Stimulated activated naive CD8-positive, alpha-beta T cell treated with anti-CD3 and anti-CD28 coated beads, Interleukin-15, Interleukin-2, amounts not matched to agents 100 ng/mL and 50 ng/mL, for 24 hours (primary cell): ENCODE data around the gene LRMDA.
"Not testable (repeated sequence)": the region's sequence is repeated elsewhere in the genome, so short reads cannot be mapped to it uniquely, and the experiment has no call there.

ENCODE experiments used
- H3K27ac Mint-ChIP-seq: one replicate; pipeline ENCODE4 v1.8.0; 2021; ENCODE audit warnings: mild to moderate bottlenecking, mixed read lengths
- H3K27me3 Mint-ChIP-seq: one replicate; pipeline ENCODE4 v1.8.0; 2021; ENCODE audit warnings: mixed read lengths
- H3K36me3 Mint-ChIP-seq: one replicate; pipeline ENCODE4 v1.8.0; 2021; ENCODE audit warnings: low read depth, mixed read lengths
- H3K4me1 Mint-ChIP-seq: one replicate; pipeline ENCODE4 v1.8.0; 2021; ENCODE audit warnings: low read depth, mixed read lengths
- H3K4me3 Mint-ChIP-seq: one replicate; pipeline ENCODE4 v1.8.0; 2021; ENCODE audit warnings: mild to moderate bottlenecking, mixed read lengths
- H3K9me3 Mint-ChIP-seq: one replicate; pipeline ENCODE4 v1.8.0; 2021; ENCODE audit warnings: mixed read lengths

LRMDA gene

GRCh38 chr10:75764974-75765788 is 333.8 kb downstream of the LRMDA start:
- H3K4me1 Mint-ChIP-seq = no peaks in the 10 kb centered on the region
- no peak overlapping the region for H3K27ac Mint-ChIP-seq
- H3K36me3 Mint-ChIP-seq = no peaks in the 10 kb centered on the region
- no peak overlapping the region for H3K4me3 Mint-ChIP-seq
- no peaks in the 10 kb centered on the region for H3K9me3 Mint-ChIP-seq
- no peaks in the 10 kb centered on the region for H3K27me3 Mint-ChIP-seq

- H3K36me3 Mint-ChIP-seq = no peaks in the 10 kb centered on the region
- H3K27me3 Mint-ChIP-seq = no peaks in the 10 kb centered on the region
- no peak overlapping the region for H3K27ac Mint-ChIP-seq
- H3K9me3 Mint-ChIP-seq = no peaks in the 10 kb centered on the region
- no peak overlapping the region for H3K4me3 Mint-ChIP-seq
- H3K4me1 Mint-ChIP-seq = no peaks in the 10 kb centered on the region
Observed at GRCh38 chr10:75765789-75766096, 334.3 kb downstream of the LRMDA start.

- H3K4me3 Mint-ChIP-seq = no peak overlapping the region
- no peak overlapping the region for H3K27ac Mint-ChIP-seq
- H3K36me3 Mint-ChIP-seq = no peaks in the 10 kb centered on the region
- peaks cover under 1% of the 10 kb centered on the region for H3K4me1 Mint-ChIP-seq
- H3K27me3 Mint-ChIP-seq = no peaks in the 10 kb centered on the region
- H3K9me3 Mint-ChIP-seq = no peaks in the 10 kb centered on the region
Observed at GRCh38 chr10:75766106-75766505, 334.7 kb downstream of the LRMDA start.

GRCh38 chr10:75766752-75767151 is 335.3 kb downstream of the LRMDA start:
- not testable (repeated sequence) for H3K4me1 Mint-ChIP-seq

GRCh38 chr10:75770626-75771081 is 339.2 kb downstream of the LRMDA start:
- Mint-ChIP-seq H3K27me3 (no peaks in the 10 kb centered on the region), H3K4me1 (peaks cover 25% of the 10 kb centered on the region), H3K9me3 (no peaks in the 10 kb centered on the region), H3K4me3 (no peak overlapping the region), H3K36me3 (no peaks in the 10 kb centered on the region), H3K27ac (no peak overlapping the region)

More at GRCh38 chr10:75766752-75767151, 335.3 kb downstream of the LRMDA start:
- H3K27ac Mint-ChIP-seq, H3K27me3 Mint-ChIP-seq, H3K36me3 Mint-ChIP-seq, H3K4me3 Mint-ChIP-seq, H3K9me3 Mint-ChIP-seq: not testable (repeated sequence)

- peaks cover 25% of the 10 kb centered on the region for H3K4me1 Mint-ChIP-seq
- H3K9me3 Mint-ChIP-seq = no peaks in the 10 kb centered on the region
- no peak overlapping the region for H3K27ac Mint-ChIP-seq
- H3K4me3 Mint-ChIP-seq = peak overlapping the region; percentile 15
- no peaks in the 10 kb centered on the region for H3K27me3 Mint-ChIP-seq
- no peaks in the 10 kb centered on the region for H3K36me3 Mint-ChIP-seq
Observed at GRCh38 chr10:75771606-75772005, 340.2 kb downstream of the LRMDA start.

- Mint-ChIP-seq H3K27me3 (no peaks in the 10 kb centered on the region), H3K27ac (no peak overlapping the region), H3K4me1 (peaks cover 25% of the 10 kb centered on the region), H3K9me3 (no peaks in the 10 kb centered on the region), H3K4me3 (peak overlapping the region; percentile 60), H3K36me3 (no peaks in the 10 kb centered on the region)
Observed at GRCh38 chr10:75772153-75772887, 340.9 kb downstream of the LRMDA start.

- H3K4me1 Mint-ChIP-seq = peaks cover 25% of the 10 kb centered on the region
- H3K27ac Mint-ChIP-seq = peak overlapping the region; percentile 13
- H3K4me3 Mint-ChIP-seq = peak overlapping the region; percentile 35
- no peaks in the 10 kb centered on the region for H3K36me3 Mint-ChIP-seq
- H3K27me3 Mint-ChIP-seq = no peaks in the 10 kb centered on the region
- H3K9me3 Mint-ChIP-seq = no peaks in the 10 kb centered on the region
Observed at GRCh38 chr10:75773231-75773780, 341.9 kb downstream of the LRMDA start.

GRCh38 chr10:75773813-75774782 is 342.7 kb downstream of the LRMDA start:
- Mint-ChIP-seq H3K9me3 (no peaks in the 10 kb centered on the region), H3K27ac (no peak overlapping the region), H3K36me3 (no peaks in the 10 kb centered on the region), H3K4me1 (peaks cover 25% of the 10 kb centered on the region), H3K27me3 (no peaks in the 10 kb centered on the region), H3K4me3 (no peak overlapping the region)

GRCh38 chr10:75774783-75775490 is 343.5 kb downstream of the LRMDA start:
- Mint-ChIP-seq H3K27ac (no peak overlapping the region), H3K4me1 (peaks cover 25% of the 10 kb centered on the region), H3K4me3 (no peak overlapping the region), H3K9me3 (no peaks in the 10 kb centered on the region), H3K36me3 (no peaks in the 10 kb centered on the region), H3K27me3 (no peaks in the 10 kb centered on the region)

GRCh38 chr10:75776738-75777504 is 345.5 kb downstream of the LRMDA start:
- Mint-ChIP-seq H3K27ac (no peak overlapping the region), H3K4me3 (no peak overlapping the region), H3K9me3 (no peaks in the 10 kb centered on the region), H3K36me3 (no peaks in the 10 kb centered on the region), H3K4me1 (peaks cover 18% of the 10 kb centered on the region), H3K27me3 (peaks cover 4% of the 10 kb centered on the region)

GRCh38 chr10:75778665-75779064 is 347.2 kb downstream of the LRMDA start:
- Mint-ChIP-seq H3K36me3 (no peaks in the 10 kb centered on the region), H3K4me3 (no peak overlapping the region), H3K27me3 (peaks cover 5% of the 10 kb centered on the region), H3K9me3 (no peaks in the 10 kb centered on the region), H3K27ac (no peak overlapping the region), H3K4me1 (peaks cover 2% of the 10 kb centered on the region)

GRCh38 chr10:75779276-75779675 is 347.9 kb downstream of the LRMDA start:
- H3K9me3 Mint-ChIP-seq = no peaks in the 10 kb centered on the region
- H3K27ac Mint-ChIP-seq = no peak overlapping the region
- no peaks in the 10 kb centered on the region for H3K4me1 Mint-ChIP-seq
- peaks cover 7% of the 10 kb centered on the region for H3K27me3 Mint-ChIP-seq
- H3K36me3 Mint-ChIP-seq = no peaks in the 10 kb centered on the region
- H3K4me3 Mint-ChIP-seq = no peak overlapping the region
